ENCODE data around the gene UPF1. TPM values are rescaled to one million over a fixed set of nuclear protein-coding genes. Genes with fewer than 3 reads are reported as not detected.

The UPF1 gene
- total RNA-seq, 1 experiment from 2014 or later, result 96.6 TPM

GRCh38 chr19:18859676-18860301 lies 28.0 kb downstream of the UPF1 start:
- H3K4me1 ChIP-seq, result no peaks in the 10 kb centered on the region
- no peak overlapping the region for H3K4me3 ChIP-seq (ENCODE audit: low read depth, low read length)
- no TSS peak for BruUV-seq (replicated peaks)
- CTCF ChIA-PET, result interaction anchor here (0.5 to 0.6 kb wide), 2 partner anchors 34 to 148 kb away, joined by 3 read pairs; no protein-coding TSS in a partner anchor
- Mint-ChIP-seq H3K4me1 (ENCODE audit: low read depth, unreplicated experiment) (no peaks in the 10 kb centered on the region), H3K9me3 (ENCODE audit: unreplicated experiment) (no peaks in the 10 kb centered on the region), H3K27ac (ENCODE audit: unreplicated experiment) (no peak overlapping the region), H3K36me3 (ENCODE audit: insufficient read depth, unreplicated experiment) (peaks cover 73% of the 10 kb centered on the region), H3K4me3 (ENCODE audit: unreplicated experiment) (no peak overlapping the region), H3K27me3 (ENCODE audit: insufficient read depth, unreplicated experiment) (no peaks in the 10 kb centered on the region)
- H3K36me3 ChIP-seq (ENCODE audit: control insufficient read depth, insufficient read depth, low read length), result peaks cover 4% of the 10 kb centered on the region
- no peak for DNase-seq
- no peaks in the 10 kb centered on the region for H3K9me3 ChIP-seq
- TF ChIP-seq CTCF (IDR thresholded peaks at IDR 0.05; ENCODE audit: insufficient read depth in 1 of 2, low read depth in 1 of 2, low read length in 1 of 2, severe bottlenecking in 1 of 2, unreplicated experiment in 1 of 2), result no peak
- POLR2A ChIA-PET, result no interaction called here
- no peaks in the 10 kb centered on the region for H3K27me3 ChIP-seq (replicated peaks; ENCODE audit: control insufficient read depth, insufficient read depth, low read length)
- intact Hi-C loops (cut with micrococcal nuclease; ENCODE audit: unreplicated experiment), result no loop called here

GRCh38 chr19:18860302-18860700 lies 28.5 kb downstream of the UPF1 start:
- POLR2A ChIA-PET, result no interaction called here

GRCh38 chr19:18860725-18861124 lies 29.0 kb downstream of the UPF1 start:
- CTCF ChIA-PET, result no interaction called here
- DNase-seq, result no peak

More at GRCh38 chr19:18860302-18860700, 28.5 kb downstream of the UPF1 start:
- no peak for TF ChIP-seq CTCF (IDR thresholded peaks at IDR 0.05; ENCODE audit: insufficient read depth in 1 of 2, low read depth in 1 of 2, low read length in 1 of 2, severe bottlenecking in 1 of 2, unreplicated experiment in 1 of 2)
- peaks cover 74% of the 10 kb centered on the region for H3K36me3 Mint-ChIP-seq (ENCODE audit: insufficient read depth, unreplicated experiment)
- CTCF ChIA-PET, result no interaction called here
- BruUV-seq (replicated peaks), result no TSS peak
- intact Hi-C loops (cut with micrococcal nuclease; ENCODE audit: unreplicated experiment), result no loop called here
- no peak overlapping the region for H3K4me3 ChIP-seq (ENCODE audit: low read depth, low read length)
- H3K27me3 Mint-ChIP-seq (ENCODE audit: insufficient read depth, unreplicated experiment), result no peaks in the 10 kb centered on the region
- H3K4me1 Mint-ChIP-seq (ENCODE audit: low read depth, unreplicated experiment), result no peaks in the 10 kb centered on the region
- no peak overlapping the region for H3K4me3 Mint-ChIP-seq (ENCODE audit: unreplicated experiment)
- no peaks in the 10 kb centered on the region for H3K9me3 ChIP-seq
- H3K4me1 ChIP-seq, result no peaks in the 10 kb centered on the region
- DNase-seq, result no peak
- peaks cover 5% of the 10 kb centered on the region for H3K36me3 ChIP-seq (ENCODE audit: control insufficient read depth, insufficient read depth, low read length)
- H3K27me3 ChIP-seq (replicated peaks; ENCODE audit: control insufficient read depth, insufficient read depth, low read length), result no peaks in the 10 kb centered on the region
- no peak overlapping the region for H3K27ac Mint-ChIP-seq (ENCODE audit: unreplicated experiment)
- no peaks in the 10 kb centered on the region for H3K9me3 Mint-ChIP-seq (ENCODE audit: unreplicated experiment)

More at GRCh38 chr19:18860725-18861124, 29.0 kb downstream of the UPF1 start:
- Mint-ChIP-seq H3K4me1 (ENCODE audit: low read depth, unreplicated experiment) (no peaks in the 10 kb centered on the region), H3K4me3 (ENCODE audit: unreplicated experiment) (no peak overlapping the region), H3K27me3 (ENCODE audit: insufficient read depth, unreplicated experiment) (no peaks in the 10 kb centered on the region), H3K27ac (ENCODE audit: unreplicated experiment) (no peak overlapping the region), H3K9me3 (ENCODE audit: unreplicated experiment) (no peaks in the 10 kb centered on the region), H3K36me3 (ENCODE audit: insufficient read depth, unreplicated experiment) (peaks cover 76% of the 10 kb centered on the region)
- no peaks in the 10 kb centered on the region for H3K9me3 ChIP-seq
- no peak overlapping the region for H3K4me3 ChIP-seq (ENCODE audit: low read depth, low read length)
- no TSS peak for BruUV-seq (replicated peaks)
- intact Hi-C loops (cut with micrococcal nuclease; ENCODE audit: unreplicated experiment), result no loop called here
- peaks cover 5% of the 10 kb centered on the region for H3K36me3 ChIP-seq (ENCODE audit: control insufficient read depth, insufficient read depth, low read length)
- TF ChIP-seq CTCF (IDR thresholded peaks at IDR 0.05; ENCODE audit: insufficient read depth in 1 of 2, low read depth in 1 of 2, low read length in 1 of 2, severe bottlenecking in 1 of 2, unreplicated experiment in 1 of 2), result no peak
- no peaks in the 10 kb centered on the region for H3K4me1 ChIP-seq
- POLR2A ChIA-PET, result no interaction called here
- H3K27me3 ChIP-seq (replicated peaks; ENCODE audit: control insufficient read depth, insufficient read depth, low read length), result no peaks in the 10 kb centered on the region

Measured in Caco-2 (cell line).